DMS79 treated with DMSO at 0.1 percent for 48 hours (cell line): ENCODE data around the gene OSM.

Experiments used
- DNase-seq: peaks from one replicate; lab custom pipeline; 2025; lab: John Stamatoyannopoulos, UW

The OSM gene

GRCh38 chr22:30285176-30285845 lies 18.7 kb upstream of the OSM start:
- DNase-seq, result no peak

GRCh38 chr22:30284666-30285065 lies 18.0 kb upstream of the OSM start:
- DNase-seq, result no peak

DNA sequence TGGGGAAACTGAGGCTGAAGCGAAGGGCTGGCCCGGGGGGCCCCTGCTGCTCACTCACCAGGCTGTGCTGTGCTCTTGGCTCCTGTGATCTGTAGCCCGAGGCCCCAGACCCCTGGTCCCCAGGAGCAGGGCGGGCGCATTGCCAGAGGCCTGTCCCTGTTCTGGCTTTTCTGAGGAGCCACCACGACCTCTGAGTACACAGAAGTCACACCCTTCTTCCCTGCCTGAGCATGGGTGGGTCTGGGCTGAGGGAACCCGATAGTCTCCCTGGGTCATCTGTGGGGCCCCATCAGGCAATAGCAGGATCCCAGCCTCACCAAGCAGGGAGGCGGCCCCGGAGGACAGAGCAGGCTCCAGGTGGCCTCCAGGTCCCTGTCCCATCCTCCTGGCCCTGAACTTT lies 17.5 kb upstream of the OSM start:
- DNase-seq, result no peak

DNA sequence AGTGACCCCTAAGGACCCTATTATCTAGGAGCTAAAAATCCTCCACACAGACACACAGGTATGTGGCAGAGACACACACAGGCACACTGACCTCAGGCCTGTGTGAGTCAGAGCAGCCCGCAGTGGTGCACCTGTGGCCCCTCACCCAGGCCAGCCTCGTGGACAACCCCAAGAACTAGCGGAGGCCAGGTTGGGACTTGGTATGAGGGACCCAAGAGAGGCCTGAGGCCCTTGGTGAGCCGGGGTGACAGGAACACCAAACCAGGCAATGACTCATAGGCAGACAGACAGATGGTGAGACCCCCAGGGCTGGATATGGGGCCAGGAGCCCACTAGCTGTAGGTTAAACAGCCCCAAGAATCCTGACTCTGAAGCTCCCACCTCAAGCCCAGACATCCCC lies 16.7 kb upstream of the OSM start:
- no peak for DNase-seq

- DNase-seq, result no peak
Measured at GRCh38 chr22:30282616-30283046, 16.0 kb upstream of the OSM start.

GRCh38 chr22:30280505-30280904 lies 13.9 kb upstream of the OSM start:
- DNase-seq, result no peak

GRCh38 chr22:30279932-30280331 lies 13.3 kb upstream of the OSM start:
- no peak for DNase-seq

GRCh38 chr22:30279046-30279788 lies 12.6 kb upstream of the OSM start:
- DNase-seq, result no peak

- DNase-seq, result peak; percentile 20
Measured at GRCh38 chr22:30277547-30278344, 11.1 kb upstream of the OSM start.

DNA sequence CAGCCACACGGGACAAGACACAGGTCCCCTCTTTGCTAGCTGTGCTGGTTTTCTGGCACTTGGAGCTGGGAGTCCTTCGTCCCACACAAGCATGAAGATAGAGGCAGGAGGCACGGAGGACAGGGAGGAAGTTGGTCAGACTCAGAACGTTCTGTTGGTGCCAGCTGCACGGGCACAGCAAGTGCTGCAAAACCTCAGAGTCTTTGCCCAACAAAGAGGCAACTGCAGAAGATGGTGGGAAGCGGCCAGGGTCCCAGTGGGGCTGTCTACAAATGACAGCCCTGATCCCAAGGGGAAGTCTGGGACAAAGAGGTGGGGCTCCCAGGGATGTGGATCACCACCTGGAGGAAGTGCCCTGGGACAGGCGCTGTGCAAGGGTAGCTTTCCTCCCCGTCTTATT lies 9.4 kb upstream of the OSM start:
- DNase-seq, result no peak

DNA sequence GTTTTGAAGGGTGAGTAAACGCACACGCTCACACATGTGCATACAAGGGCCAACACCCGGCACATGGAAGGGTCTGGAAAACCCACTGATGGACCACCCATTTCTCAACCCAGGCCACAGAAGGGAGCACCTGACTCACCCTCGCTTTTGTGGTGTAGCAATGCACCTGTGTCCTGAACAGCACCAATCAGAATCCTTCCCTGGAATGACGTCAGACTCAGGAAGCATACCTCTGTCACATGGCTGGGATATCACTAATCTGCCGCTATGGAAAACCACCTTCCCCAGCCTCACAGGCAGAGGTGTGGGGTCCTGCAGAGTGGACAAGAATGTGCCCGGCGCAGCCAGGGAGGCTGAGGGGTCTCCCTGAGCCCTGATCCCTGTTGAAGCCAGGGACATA lies 9.0 kb upstream of the OSM start:
- no peak for DNase-seq

DNA sequence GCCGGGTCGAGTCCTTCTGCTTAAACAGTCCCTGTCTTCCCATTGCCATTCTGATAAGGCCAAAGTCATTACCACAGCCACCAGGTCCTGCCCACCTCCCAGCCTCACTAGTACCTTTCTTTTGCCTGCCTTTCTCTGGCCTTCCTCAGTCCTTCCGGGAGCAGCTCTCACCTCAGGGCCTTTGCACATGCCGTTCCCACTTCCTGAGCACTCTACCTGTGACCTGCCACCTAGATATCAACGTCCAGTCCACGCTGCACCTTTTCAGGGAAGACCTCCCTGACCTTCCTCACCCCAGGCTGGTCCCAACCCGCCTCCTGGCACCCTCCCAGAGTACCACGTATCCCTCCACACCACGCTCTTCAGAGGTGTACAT lies 7.8 kb upstream of the OSM start:
- DNase-seq, result no peak

- DNase-seq, result no peak
Measured at GRCh38 chr22:30273711-30274436, 7.2 kb upstream of the OSM start.

GRCh38 chr22:30272781-30273601 lies 6.3 kb upstream of the OSM start:
- DNase-seq, result no peak

GRCh38 chr22:30270832-30271231 lies 4.2 kb upstream of the OSM start:
- no peak for DNase-seq

- DNase-seq, result no peak
Measured at GRCh38 chr22:30268331-30268730, 1.7 kb upstream of the OSM start.

DNA sequence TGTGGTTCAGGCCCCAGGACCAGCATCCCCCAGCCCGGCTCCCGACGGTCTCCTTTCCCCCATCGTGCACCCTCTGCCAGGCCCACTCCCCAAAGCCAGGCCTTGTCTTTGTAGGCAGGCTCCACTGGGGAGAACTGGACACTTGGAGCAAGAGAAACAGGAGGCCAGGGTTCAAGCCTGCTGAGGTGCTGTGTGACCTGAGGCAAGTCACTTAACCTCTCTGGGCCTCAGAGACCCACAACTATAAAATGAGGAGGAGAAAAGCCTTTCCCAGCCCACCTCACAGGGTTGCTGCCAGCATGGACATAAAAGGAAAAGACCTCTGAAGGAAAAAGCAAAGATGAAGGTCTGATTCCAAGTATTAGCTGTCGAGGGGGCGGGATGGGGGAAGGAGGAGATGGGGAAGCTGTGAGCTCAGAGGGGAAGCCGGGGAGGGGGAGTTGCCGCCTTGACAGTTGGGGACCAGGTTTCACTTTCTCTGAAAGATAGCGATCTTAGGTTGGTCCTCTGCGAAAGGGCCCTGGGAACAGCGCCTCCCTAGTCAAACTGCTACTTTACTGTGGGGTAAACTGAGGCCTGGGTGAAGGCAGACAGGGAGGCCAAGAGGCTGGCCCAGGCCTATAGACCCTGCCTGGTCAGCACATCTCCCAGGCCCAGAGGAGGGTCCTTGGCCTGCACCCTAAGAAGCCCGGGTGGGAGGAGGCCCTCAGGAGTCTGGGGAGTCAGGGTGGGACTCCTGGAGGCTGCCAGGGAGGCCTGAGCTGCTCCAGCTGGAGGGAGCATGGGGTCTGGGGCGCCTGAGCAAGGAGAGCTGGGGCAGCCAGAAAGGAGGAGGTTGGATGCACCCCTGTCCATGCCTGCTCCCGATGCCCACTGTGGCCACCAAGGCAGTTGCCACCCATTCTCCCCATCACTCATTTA lies 991 bp upstream of the OSM start:
- DNase-seq, result no peak

GRCh38 chr22:30265823-30266444 lies 717 bp downstream of the OSM start:
- no peak for DNase-seq

- DNase-seq, result no peak
Measured at GRCh38 chr22:30265131-30265720, 1.4 kb downstream of the OSM start.

DNA sequence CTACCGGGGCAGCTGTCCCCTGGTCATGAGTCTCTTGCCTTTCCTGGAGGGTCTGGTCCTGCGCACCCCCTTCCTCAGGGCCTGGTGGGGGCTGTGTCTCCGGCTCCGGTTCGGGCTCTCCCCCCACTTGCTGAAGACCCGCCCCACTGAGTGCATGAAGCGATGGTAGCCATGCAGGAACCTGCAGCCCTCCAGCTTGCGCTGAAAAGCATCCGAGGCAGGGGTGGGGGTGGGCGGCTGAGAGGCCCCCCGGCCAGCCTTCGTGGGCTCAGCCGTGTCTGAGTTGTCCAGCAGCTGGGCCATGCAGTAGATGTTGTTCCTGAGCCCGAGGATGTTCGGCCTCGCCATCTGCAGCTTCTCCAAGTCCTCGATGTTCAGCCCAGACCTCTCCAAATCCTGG lies 2.8 kb downstream of the OSM start:
- DNase-seq, result no peak
